Measurements from ENCODE around the gene PARD3.

Gene PARD3

GRCh38 chr10:34780818-34781380 is 34.2 kb downstream of the PARD3 start:
- TF ChIP-seq CTCF (conservative IDR thresholded peaks at IDR 0.05; ENCODE audit: control insufficient read depth, insufficient read depth, low read depth, low read length) = no peak
- DNase-seq (ENCODE audit: low read depth) = peak; percentile 87
- H3K4me3 ChIP-seq (ENCODE audit: control insufficient read depth, low read depth, low read length) = peak overlapping the region; percentile 1

- no peak for TF ChIP-seq CTCF (conservative IDR thresholded peaks at IDR 0.05; ENCODE audit: control insufficient read depth, insufficient read depth, low read depth, low read length)
- DNase-seq (ENCODE audit: low read depth) = no peak
Observed at GRCh38 chr10:34778237-34778636, 36.9 kb downstream of the PARD3 start.

GRCh38 chr10:34776090-34776690 is 38.9 kb downstream of the PARD3 start:
- no peak for TF ChIP-seq CTCF (conservative IDR thresholded peaks at IDR 0.05; ENCODE audit: control insufficient read depth, insufficient read depth, low read depth, low read length)
- H3K4me3 ChIP-seq (ENCODE audit: control insufficient read depth, low read depth, low read length) = no peak overlapping the region
- no peak for DNase-seq (ENCODE audit: low read depth)

More at GRCh38 chr10:34778237-34778636, 36.9 kb downstream of the PARD3 start:
- no peak overlapping the region for H3K4me3 ChIP-seq (ENCODE audit: control insufficient read depth, low read depth, low read length)

- DNase-seq (ENCODE audit: low read depth) = no peak
- TF ChIP-seq CTCF (conservative IDR thresholded peaks at IDR 0.05; ENCODE audit: control insufficient read depth, insufficient read depth, low read depth, low read length) = no peak
- H3K4me3 ChIP-seq (ENCODE audit: control insufficient read depth, low read depth, low read length) = no peak overlapping the region
Observed at GRCh38 chr10:34775044-34775637, 40.0 kb downstream of the PARD3 start.

GRCh38 chr10:34773636-34774630 is 41.2 kb downstream of the PARD3 start:
- DNase-seq (ENCODE audit: low read depth) = no peak
- no peak for TF ChIP-seq CTCF (conservative IDR thresholded peaks at IDR 0.05; ENCODE audit: control insufficient read depth, insufficient read depth, low read depth, low read length)
- no peak overlapping the region for H3K4me3 ChIP-seq (ENCODE audit: control insufficient read depth, low read depth, low read length)

GRCh38 chr10:34771525-34771924 is 43.6 kb downstream of the PARD3 start:
- no peak overlapping the region for H3K4me3 ChIP-seq (ENCODE audit: control insufficient read depth, low read depth, low read length)
- no peak for DNase-seq (ENCODE audit: low read depth)
- TF ChIP-seq CTCF (conservative IDR thresholded peaks at IDR 0.05; ENCODE audit: control insufficient read depth, insufficient read depth, low read depth, low read length) = no peak

All from fibroblast of mammary gland (primary cell).